ENCODE results near the gene OVOL3.
"Not testable (repeated sequence)": the region's sequence is repeated elsewhere in the genome, so short reads cannot be mapped to it uniquely, and the experiment has no call there.

OVOL3 gene

DNA sequence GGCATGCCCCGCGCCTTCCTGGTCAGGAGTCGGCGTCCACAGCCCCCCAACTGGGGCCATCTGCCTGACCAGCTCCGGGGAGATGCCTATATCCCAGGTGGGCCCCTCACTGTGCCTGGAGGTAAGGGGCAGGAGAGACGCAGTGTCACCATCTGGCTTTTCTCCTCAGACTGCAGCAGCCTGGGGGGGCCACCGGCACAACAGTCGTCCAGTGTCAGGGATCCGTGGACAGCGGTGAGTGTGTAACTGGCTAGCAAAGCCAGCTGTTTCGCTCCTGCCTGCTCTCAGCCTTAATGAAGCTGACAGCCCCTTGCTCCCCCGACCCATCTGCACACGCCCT is 227 bp downstream of the OVOL3 start:
- Mint-ChIP-seq H3K4me3 (no peak overlapping the region), H3K27ac (no peak overlapping the region), H3K36me3 (peaks cover 15 to 50% of the 10 kb centered on the region in 2 donors), H3K27me3 (no peaks in the 10 kb centered on the region), H3K9me3 (no peaks in the 10 kb centered on the region), H3K4me1 (peaks cover 24 to 29% of the 10 kb centered on the region in 2 donors)
- DNase-seq: no peak
- no peak for ATAC-seq (replicated peaks)

DNA sequence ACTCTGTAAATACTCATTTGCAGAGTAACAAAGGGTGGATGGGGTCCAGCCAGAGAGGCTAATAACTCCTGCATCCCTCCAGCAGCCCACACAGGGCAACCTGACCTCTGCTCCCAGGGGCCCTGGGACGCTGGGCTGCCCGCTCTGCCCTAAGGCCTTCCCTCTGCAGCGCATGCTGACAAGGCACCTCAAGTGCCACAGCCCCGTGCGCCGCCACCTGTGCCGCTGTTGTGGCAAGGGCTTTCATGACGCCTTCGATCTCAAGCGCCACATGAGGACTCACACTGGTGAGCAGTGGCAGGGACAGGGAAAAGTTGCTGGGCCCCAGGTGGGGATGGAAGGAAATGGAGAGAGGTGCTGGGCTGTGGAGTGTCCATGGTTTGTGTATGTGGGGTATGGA is 1.7 kb downstream of the OVOL3 start:
- peaks cover 31 to 41% of the 10 kb centered on the region in 2 donors for H3K4me1 Mint-ChIP-seq
- H3K9me3 Mint-ChIP-seq: no peaks in the 10 kb centered on the region
- ATAC-seq (replicated peaks) (no peak), DNase-seq (no peak)
- peak overlapping the region; percentile 94 to 98 for H3K4me3 Mint-ChIP-seq
- H3K36me3 Mint-ChIP-seq: peaks cover 17 to 50% of the 10 kb centered on the region in 2 donors
- peak overlapping the region; percentile 11 for H3K27ac Mint-ChIP-seq
- no peaks in the 10 kb centered on the region for H3K27me3 Mint-ChIP-seq

DNA sequence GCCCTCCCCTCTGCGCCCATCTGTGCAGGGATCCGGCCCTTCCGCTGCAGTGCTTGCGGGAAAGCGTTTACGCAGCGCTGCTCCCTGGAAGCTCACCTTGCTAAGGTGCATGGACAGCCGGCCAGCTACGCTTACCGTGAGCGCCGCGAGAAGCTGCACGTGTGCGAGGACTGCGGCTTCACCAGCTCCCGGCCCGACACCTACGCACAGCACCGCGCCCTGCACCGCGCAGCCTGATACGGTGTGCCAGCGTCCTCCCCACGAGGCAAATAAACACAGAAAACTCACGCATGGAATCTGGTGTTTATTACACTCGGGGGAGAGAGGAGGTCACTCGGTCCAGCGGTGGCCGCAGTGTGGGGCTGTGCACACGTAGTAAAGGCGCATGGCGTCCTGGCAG is 2.5 kb downstream of the OVOL3 start:
- H3K27ac Mint-ChIP-seq: peak overlapping the region; percentile 76
- peaks cover 33 to 41% of the 10 kb centered on the region in 2 donors for H3K4me1 Mint-ChIP-seq
- DNase-seq (no peak), ATAC-seq (replicated peaks) (no peak)
- H3K36me3 Mint-ChIP-seq: peaks cover 20 to 50% of the 10 kb centered on the region in 2 donors
- H3K27me3 Mint-ChIP-seq: no peaks in the 10 kb centered on the region
- H3K9me3 Mint-ChIP-seq: no peaks in the 10 kb centered on the region
- H3K4me3 Mint-ChIP-seq: peak overlapping the region; percentile 94 to 98

DNA sequence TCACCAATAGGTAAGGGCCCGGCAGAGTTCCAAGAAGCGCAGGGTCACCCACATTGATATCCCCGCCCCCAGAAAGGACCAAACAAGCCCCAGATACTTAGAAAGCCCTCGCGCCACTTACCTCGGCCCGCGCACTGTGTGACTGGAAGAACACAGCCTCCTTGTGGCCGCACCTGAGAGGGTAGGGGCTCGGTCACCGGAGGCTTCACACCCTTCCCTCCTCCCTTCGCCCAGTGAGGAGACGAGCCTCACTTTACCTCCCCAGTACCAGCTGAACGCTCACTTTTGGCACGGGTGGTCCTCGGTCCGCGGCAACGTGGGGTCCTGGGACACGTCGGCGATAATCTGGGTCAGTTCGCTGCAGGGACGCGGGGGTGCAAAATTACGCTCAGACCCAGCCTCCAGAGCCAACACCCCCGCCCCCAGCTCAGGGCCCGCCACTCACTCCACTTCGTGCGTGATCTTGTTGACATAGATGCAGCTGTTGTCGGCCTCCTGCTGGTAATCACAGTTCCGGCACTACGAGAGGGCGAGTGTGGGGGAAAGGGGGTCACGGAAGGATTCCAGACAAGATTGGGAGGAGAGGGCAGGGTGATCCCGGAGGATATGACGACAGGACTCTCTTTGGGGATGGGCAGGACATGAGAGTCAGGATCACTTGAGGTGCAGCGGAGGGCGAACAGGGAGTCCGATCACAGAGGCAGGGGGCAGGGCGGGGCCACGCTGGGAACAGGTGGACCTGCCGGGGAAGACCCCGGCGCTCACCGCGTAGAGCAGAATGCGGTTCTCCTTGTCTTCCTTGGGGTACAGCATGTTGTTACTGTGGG is 3.2 kb downstream of the OVOL3 start:
- Mint-ChIP-seq H3K4me1 (peaks cover 35 to 44% of the 10 kb centered on the region in 2 donors), H3K36me3 (peaks cover 20 to 50% of the 10 kb centered on the region in 2 donors), H3K27ac (peak overlapping the region; percentile 99), H3K27me3 (no peaks in the 10 kb centered on the region), H3K9me3 (no peaks in the 10 kb centered on the region), H3K4me3 (peak overlapping the region; percentile 94 to 98)
- peak; percentile 1 to 2 for ATAC-seq (replicated peaks)
- DNase-seq: no peak

DNA sequence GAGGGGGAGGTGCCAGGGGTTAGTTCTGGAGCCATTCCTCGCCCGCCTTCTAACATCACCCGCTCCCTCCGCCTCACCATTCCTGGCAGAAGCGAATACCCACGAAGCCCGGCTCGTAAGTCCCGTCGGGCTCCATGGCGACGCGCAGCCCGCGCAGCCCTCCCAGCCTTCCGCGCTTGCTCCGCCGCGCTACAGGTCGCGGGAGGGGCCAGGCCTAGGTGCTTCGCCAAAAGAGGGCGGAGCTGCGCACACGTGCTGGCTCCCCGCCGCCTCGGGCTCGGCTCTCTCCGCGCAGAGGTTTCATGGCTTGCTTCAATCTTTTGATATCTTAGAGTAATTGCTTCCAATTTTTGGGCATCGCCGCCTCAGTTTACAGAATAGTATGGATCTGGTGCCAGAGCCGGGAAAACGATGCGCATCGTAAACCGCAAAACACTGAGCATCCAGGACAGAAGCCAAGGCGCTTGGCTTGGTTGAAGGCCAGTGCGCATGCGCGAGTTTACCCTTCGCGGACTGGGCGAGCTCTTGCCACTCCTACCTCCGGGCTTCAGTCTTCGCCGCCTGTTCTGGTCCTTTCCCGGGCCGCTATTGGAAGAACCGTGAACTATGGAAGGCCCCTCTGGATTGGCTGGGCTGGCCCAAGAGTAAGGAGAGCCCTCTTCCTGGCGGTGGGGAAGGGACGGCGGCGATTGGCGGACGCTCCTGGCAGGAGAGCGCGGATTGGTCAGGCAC is 3.9 kb downstream of the OVOL3 start, which contains the start of gene POLR2I:
Gene POLR2I, minus strand, starts transcription at position 155 of the 732 bp plus-strand sequence. Its CDS starts 19 bp downstream, at position 136.
- no peaks in the 10 kb centered on the region for H3K9me3 Mint-ChIP-seq
- peaks cover 23 to 54% of the 10 kb centered on the region in 2 donors for H3K36me3 Mint-ChIP-seq
- DNase-seq (peak; percentile 100), ATAC-seq (replicated peaks) (peak; percentile 86 to 88)
- peaks cover 35 to 51% of the 10 kb centered on the region in 2 donors for H3K4me1 Mint-ChIP-seq
- peak within 1 kb of the TSS; percentile 99 for H3K27ac Mint-ChIP-seq
- H3K27me3 Mint-ChIP-seq: no peaks in the 10 kb centered on the region
- peak within 1 kb of the TSS; percentile 94 to 98 for H3K4me3 Mint-ChIP-seq

DNA sequence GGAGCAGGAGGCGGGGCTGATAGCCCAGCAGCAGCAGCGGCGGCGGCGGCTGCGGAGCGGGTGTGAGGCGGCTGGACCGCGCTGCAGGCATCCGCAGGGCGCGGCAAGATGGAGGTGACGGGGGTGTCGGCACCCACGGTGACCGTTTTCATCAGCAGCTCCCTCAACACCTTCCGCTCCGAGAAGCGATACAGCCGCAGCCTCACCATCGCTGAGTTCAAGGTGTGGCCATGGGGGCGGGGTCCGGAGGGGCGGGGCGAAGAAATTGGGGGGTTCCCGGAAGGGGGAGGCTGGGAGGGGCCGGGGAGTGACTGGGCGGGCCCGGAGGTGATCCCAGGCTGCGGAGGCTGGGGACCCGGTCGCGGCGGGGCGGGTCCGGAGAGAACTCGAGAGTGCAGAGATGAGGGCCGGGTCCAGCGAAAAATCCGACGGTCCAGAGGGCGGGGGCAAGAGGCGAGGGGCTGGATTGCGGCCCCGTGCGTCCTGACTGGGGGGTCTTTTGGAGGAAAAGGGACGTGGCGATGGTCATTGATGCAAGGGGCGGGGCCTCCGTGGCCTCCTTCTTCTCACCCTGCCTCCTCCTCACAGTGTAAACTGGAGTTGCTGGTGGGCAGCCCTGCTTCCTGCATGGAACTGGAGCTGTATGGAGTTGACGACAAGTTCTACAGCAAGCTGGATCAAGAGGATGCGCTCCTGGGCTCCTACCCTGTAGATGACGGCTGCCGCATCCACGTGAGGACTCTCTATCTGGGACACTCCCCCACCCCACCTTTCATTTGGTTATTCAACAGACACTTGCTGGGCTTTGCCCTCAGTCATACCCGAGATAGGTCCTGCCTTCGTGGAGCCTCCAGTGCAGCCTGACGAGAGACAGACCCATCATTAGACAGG is 4.8 kb downstream of the OVOL3 start, which contains the start of gene TBCB:
Gene TBCB, plus strand, starts transcription at position 16 of the 891 bp plus-strand sequence. Its CDS starts 93 bp downstream, at position 109.
- H3K4me1 Mint-ChIP-seq: peaks cover 35 to 55% of the 10 kb centered on the region in 2 donors

DNA sequence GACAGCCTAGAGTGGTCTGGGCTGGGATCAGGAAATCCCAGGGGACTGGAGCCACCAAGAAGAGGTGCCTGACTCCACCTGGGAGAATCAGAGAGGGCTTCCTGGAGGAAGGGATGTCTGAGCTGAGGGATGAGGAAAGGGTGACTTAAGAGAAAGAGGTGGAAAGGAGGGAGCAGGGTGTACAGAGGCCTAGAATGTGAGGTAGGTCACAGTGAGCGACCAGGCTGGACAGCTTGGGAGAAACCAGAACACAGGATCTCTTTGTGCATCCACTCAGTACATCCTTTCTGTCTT is 5.3 kb downstream of the OVOL3 start:
- peak overlapping the region; percentile 99 for H3K27ac Mint-ChIP-seq
- no peak for DNase-seq
- H3K27me3 Mint-ChIP-seq: no peaks in the 10 kb centered on the region
- no peaks in the 10 kb centered on the region for H3K9me3 Mint-ChIP-seq
- peaks cover 34 to 62% of the 10 kb centered on the region in 2 donors for H3K36me3 Mint-ChIP-seq
- H3K4me3 Mint-ChIP-seq: peak overlapping the region; percentile 94 to 98
- no peak for ATAC-seq (replicated peaks)
- H3K4me1 Mint-ChIP-seq: peaks cover 35 to 55% of the 10 kb centered on the region in 2 donors

More for the DNA sequence above, 4.8 kb downstream of the OVOL3 start, which contains the start of gene TBCB:
- H3K27me3 Mint-ChIP-seq: no peaks in the 10 kb centered on the region
- DNase-seq: no peak
- H3K4me3 Mint-ChIP-seq: peak within 1 kb of the TSS; percentile 94 to 98
- no peaks in the 10 kb centered on the region for H3K9me3 Mint-ChIP-seq
- peak within 1 kb of the TSS; percentile 99 for H3K27ac Mint-ChIP-seq
- peak; percentile 58 to 62 for ATAC-seq (replicated peaks)
- H3K36me3 Mint-ChIP-seq: peaks cover 30 to 61% of the 10 kb centered on the region in 2 donors

DNA sequence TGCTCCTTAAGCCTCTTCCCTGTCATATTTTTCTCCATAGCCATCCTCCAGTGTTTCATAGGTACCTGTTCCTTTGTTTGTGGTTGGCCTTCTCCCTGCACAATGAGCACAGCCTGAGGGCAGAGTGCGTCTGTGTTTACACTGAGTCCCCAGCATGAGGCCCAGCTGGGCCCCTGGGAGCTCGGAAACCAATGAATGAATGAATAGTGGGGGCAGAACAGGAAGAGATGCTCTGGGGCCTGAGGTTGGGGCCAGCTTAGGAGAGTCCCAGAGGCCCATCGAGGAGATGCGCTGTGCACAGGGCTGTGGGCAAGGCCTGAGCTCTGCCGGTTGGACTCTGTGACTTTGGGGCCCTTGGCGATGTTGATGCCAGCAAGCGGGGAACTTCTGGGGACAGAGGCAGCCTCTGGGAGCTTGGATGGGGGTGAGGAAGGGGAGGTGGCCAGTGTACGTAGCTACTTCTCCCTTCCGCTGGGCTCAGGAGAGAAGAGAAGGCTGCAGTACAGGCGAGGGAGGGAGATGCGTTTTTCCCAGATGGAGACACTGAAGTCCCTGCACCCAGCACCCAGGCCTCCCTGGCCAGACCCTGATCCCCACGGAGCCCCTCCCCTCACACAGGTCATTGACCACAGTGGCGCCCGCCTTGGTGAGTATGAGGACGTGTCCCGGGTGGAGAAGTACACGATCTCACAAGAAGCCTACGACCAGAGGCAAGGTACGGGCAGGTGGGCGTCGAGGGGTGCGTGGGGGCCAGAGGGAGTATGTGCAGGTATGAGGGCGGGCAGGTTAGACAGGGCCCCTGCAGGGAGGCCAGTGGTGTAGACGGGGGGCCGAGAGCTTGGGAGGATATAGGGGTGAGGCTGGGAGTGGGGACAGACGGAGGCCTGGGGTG is 9.4 kb downstream of the OVOL3 start:
- ATAC-seq (replicated peaks): no peak
- Mint-ChIP-seq H3K27me3 (no peaks in the 10 kb centered on the region), H3K36me3 (peaks cover 45 to 64% of the 10 kb centered on the region in 2 donors), H3K9me3 (no peaks in the 10 kb centered on the region), H3K4me3 (no peak overlapping the region), H3K4me1 (peaks cover 23 to 33% of the 10 kb centered on the region in 2 donors), H3K27ac (peak overlapping the region; percentile 25)
- DNase-seq: no peak

DNA sequence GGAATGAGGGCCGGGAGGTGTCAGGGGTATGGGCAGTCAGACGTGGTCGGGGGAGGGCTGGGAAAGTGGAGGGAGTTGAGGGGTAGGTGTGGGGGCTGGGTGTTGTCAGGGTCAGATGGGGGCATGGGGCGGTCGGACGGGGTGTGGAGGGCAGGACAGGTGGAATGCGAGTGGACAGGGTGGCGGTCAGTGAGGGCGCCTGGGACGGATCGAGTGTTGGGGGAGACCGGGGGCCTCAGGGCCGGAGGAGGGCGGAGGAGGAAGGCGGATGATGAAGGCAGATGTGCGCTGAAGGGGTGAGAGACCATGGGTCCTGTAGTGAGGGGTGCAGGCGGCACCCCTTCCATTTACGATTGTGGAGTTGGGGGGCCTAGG is 10.0 kb downstream of the OVOL3 start:
- H3K27me3 Mint-ChIP-seq: no peaks in the 10 kb centered on the region
- H3K9me3 Mint-ChIP-seq: no peaks in the 10 kb centered on the region
- H3K36me3 Mint-ChIP-seq: peaks cover 51 to 70% of the 10 kb centered on the region in 2 donors
- no peak for ATAC-seq (replicated peaks)
- peaks cover 21 to 35% of the 10 kb centered on the region in 2 donors for H3K4me1 Mint-ChIP-seq
- no peak overlapping the region for H3K27ac Mint-ChIP-seq
- no peak overlapping the region for H3K4me3 Mint-ChIP-seq
- DNase-seq: no peak

DNA sequence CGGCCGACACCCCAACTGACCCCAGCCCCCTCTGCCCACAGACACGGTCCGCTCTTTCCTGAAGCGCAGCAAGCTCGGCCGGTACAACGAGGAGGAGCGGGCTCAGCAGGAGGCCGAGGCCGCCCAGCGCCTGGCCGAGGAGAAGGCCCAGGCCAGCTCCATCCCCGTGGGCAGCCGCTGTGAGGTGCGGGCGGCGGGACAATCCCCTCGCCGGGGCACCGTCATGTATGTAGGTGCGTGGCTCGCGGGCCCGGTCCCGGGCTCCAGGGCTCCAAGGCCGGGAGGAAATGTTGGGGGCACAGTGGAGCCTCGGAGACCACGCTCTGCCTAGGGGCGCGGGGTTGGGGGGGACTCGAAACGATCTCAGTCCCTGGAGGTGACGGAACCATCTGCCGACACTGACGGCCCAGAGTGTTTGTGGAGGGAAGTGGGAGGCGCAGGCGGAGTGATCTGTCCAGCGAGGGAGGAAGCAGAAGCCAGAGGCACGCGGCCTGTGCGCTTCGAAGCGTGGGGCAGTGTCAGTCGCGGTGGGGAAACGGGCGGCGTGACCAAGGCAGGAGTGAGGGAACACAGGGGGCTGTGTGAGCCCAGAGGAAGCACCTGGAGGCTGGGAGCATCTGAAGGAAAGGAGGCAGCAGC is 10.7 kb downstream of the OVOL3 start:
- ATAC-seq (replicated peaks) (no peak), DNase-seq (no peak)
- H3K27me3 Mint-ChIP-seq: no peaks in the 10 kb centered on the region
- peaks cover 17 to 30% of the 10 kb centered on the region in 2 donors for H3K4me1 Mint-ChIP-seq
- no peak overlapping the region for H3K27ac Mint-ChIP-seq
- H3K9me3 Mint-ChIP-seq: no peaks in the 10 kb centered on the region
- H3K4me3 Mint-ChIP-seq: no peak overlapping the region
- H3K36me3 Mint-ChIP-seq: peaks cover 49 to 68% of the 10 kb centered on the region in 2 donors

DNA sequence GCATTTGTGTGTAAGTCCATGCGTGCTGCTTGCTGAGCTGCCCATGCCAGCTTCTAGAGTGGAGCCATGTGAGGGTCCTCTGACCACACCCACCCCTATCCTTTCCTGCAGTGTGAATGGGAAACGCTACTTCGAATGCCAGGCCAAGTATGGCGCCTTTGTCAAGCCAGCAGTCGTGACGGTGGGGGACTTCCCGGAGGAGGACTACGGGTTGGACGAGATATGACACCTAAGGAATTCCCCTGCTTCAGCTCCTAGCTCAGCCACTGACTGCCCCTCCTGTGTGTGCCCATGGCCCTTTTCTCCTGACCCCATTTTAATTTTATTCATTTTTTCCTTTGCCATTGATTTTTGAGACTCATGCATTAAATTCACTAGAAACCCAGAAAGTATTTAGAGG is 14.6 kb downstream of the OVOL3 start:
- Mint-ChIP-seq H3K27me3 (no peaks in the 10 kb centered on the region), H3K4me1 (peaks cover 9 to 14% of the 10 kb centered on the region in 2 donors), H3K4me3 (no peak overlapping the region), H3K27ac (peak overlapping the region; percentile 86), H3K9me3 (no peaks in the 10 kb centered on the region), H3K36me3 (peaks cover 27 to 36% of the 10 kb centered on the region in 2 donors)
- ATAC-seq (replicated peaks) (no peak), DNase-seq (no peak)

DNA sequence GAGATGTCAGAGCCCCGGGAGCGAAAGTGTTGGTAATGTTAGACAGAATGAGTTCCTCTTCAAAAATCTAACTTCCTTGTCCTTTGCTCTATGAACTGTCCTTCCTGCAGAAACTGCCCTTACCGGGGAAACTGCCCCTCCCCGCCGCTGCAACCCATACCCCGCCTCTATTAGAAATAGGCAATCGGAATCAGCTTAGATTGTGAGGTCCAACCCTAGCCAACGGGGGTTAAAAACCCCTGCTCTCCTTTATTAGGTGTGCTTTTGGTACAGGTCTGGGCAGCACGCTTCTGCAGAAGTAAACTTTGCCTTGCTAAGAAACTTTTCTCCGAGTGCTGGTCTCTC is 17.4 kb downstream of the OVOL3 start:
- Mint-ChIP-seq H3K36me3 (peaks cover 12 to 19% of the 10 kb centered on the region in 2 donors), H3K9me3 (no peaks in the 10 kb centered on the region), H3K27me3 (no peaks in the 10 kb centered on the region), H3K4me1 (peaks cover 5 to 20% of the 10 kb centered on the region in 2 donors), H3K27ac (peak overlapping the region; percentile 98), H3K4me3 (peak overlapping the region; percentile 89 to 90)
- ATAC-seq (replicated peaks) (peak; percentile 40 to 45), DNase-seq (peak; percentile 22)

DNA sequence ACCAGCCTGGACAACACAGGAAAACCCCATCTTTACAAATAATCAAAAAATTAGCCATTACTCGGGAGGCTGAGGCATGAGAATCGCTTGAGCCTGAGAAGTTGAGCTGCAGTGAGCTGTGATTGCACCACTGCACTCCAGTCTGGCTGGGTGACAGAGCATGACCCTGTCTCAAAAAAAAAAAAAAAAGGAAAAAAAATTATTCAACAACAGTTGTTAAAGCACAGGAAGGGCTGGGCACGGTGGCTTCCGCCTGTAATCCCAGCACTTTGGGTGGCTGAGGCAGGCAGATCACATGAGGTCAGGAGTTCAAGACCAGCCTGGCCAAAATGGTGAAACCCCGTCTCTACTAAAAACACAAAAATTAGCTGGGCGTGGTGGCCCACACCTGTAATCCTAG is 20.3 kb downstream of the OVOL3 start:
- H3K27ac Mint-ChIP-seq; H3K4me3 Mint-ChIP-seq; DNase-seq; H3K9me3 Mint-ChIP-seq; H3K36me3 Mint-ChIP-seq; ATAC-seq (replicated peaks): not testable (repeated sequence)
- H3K4me1 Mint-ChIP-seq: peaks cover 2 to 12% of the 10 kb centered on the region in 2 donors
- H3K27me3 Mint-ChIP-seq: peaks cover 11 to 14% of the 10 kb centered on the region in 2 donors
